ENCODE results near the gene NR2E1.

The NR2E1 gene

DNA sequence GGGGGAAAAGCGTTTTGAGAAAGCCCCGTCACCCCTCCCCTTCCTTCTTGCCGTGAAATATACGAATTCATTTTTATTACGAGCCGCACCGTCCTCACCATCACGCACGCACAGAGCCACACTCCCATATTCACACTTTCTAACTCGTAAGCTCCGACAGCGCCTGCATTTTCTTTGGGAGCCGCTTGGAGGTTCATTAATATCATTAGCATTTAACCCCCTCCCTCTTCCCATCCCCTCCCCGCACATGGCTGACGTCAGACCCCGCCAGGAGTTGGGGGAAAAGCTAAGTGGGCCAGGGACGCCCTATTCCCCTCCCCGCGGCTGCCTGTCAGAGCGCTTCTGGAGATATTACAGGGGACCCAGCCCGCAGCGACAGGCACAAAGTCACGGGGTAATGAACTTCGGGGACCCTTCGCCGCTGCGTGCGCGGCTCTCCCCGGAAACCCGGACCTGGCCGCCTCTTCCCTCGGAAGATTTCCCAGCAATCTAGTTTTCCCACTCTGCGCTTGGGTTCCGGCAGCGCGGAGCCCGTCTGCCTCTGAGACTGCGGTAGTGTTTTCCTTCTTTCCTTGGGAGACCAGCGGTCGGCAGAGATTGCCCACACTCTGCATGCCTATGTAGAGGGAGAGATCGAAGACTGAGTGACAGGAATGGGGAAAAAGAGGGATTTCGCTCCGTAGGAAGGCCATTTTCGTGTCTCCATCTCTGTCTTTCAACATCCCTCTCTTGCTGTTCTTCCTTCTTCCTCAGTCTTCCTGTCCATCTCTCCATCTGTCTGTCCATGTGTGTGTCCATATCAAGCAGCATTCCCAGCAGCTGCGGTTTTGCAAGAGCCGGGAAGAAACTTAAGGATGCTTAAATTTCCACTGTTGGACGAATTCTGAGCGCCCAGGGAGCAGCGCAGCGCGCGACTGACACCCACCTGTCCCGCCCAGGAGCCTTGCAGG, at the start of gene NR2E1:
Gene NR2E1 (plus strand): TSS at position 309 of the 950 bp plus-strand sequence. CDS start 744 bp downstream, outside the sequence.
- Histone ChIP-seq H3K4me3 (ENCODE audit: low read length) (peak within 1 kb of the TSS; percentile 21), H3K9ac (ENCODE audit: low read length) (no peak within 1 kb of the TSS), H3K27ac (ENCODE audit: low read length) (no peak within 1 kb of the TSS), H3K9me3 (ENCODE audit: control insufficient read depth, low read depth, low read length) (no peaks in the 10 kb centered on the region), H3K27me3 (ENCODE audit: control insufficient read depth, insufficient read depth, low read length) (peaks cover 100% of the 10 kb centered on the region), H3K4me1 (ENCODE audit: control insufficient read depth, low read depth, low read length) (peaks cover 40% of the 10 kb centered on the region), H3K36me3 (ENCODE audit: control insufficient read depth, low read depth, low read length) (no peaks in the 10 kb centered on the region)

GRCh38 chr6:108116546-108117426, 49.0 kb upstream of the NR2E1 start:
- Histone ChIP-seq H3K36me3 (ENCODE audit: control insufficient read depth, low read depth, low read length) (no peaks in the 10 kb centered on the region), H3K9me3 (ENCODE audit: control insufficient read depth, low read depth, low read length) (no peaks in the 10 kb centered on the region), H3K4me3 (ENCODE audit: low read length) (peak overlapping the region; percentile 49), H3K27me3 (ENCODE audit: control insufficient read depth, insufficient read depth, low read length) (peaks cover 100% of the 10 kb centered on the region), H3K9ac (ENCODE audit: low read length) (no peak overlapping the region), H3K27ac (ENCODE audit: low read length) (no peak overlapping the region), H3K4me1 (ENCODE audit: control insufficient read depth, low read depth, low read length) (peaks cover 19% of the 10 kb centered on the region)

DNA sequence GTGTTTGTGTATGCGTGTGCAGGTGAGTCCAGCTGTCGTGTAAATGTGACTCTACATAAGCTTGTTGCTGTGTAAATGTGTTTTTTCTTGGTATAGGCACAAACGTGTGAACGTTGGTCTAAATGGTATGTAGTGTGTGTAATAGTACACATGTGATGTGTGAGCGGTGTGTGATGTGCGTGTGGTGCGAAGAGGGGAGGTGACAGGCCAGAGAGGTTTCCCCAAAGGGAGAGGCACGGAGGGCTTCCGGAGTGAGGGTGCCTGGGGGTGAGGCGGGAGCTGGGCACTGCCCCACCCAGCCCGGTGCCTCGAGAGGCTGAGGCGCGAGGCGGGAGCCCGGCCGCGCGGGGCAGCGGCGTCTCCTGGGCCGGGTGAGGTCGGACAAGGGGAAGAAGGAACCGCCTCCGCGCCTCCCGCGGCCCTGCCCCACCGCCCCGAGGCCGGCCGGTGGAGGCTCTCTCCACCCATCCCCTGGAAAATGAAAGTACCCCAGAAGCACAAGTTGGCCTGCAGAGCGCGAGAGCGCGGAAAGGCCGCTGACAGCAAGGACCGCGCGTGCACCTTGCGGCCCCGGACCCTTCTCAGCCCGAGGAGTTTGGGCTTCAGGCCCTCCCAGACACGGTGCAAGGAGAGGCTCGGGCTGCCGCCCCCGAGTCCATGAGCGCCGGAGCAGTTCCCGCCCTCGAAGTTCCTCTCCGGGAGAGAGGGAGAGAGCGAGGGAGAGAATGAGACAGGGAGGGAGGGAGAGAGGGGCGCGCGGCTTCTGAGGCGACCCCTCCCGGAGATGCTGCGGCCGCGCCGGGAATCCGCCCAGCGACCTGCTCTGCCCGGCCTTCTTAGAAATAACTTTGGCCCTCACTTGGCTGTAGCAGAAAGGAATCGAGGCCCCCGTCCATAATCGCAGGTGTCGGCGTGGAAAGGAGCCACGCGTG, 48.1 kb upstream of the NR2E1 start:
- Histone ChIP-seq H3K36me3 (ENCODE audit: control insufficient read depth, low read depth, low read length) (no peaks in the 10 kb centered on the region), H3K27me3 (ENCODE audit: control insufficient read depth, insufficient read depth, low read length) (peaks cover 100% of the 10 kb centered on the region), H3K9me3 (ENCODE audit: control insufficient read depth, low read depth, low read length) (no peaks in the 10 kb centered on the region), H3K4me1 (ENCODE audit: control insufficient read depth, low read depth, low read length) (peaks cover 19% of the 10 kb centered on the region), H3K4me3 (ENCODE audit: low read length) (peak overlapping the region; percentile 49), H3K9ac (ENCODE audit: low read length) (no peak overlapping the region), H3K27ac (ENCODE audit: low read length) (no peak overlapping the region)

- no peak overlapping the region for H3K9ac ChIP-seq (ENCODE audit: low read length)
- no peaks in the 10 kb centered on the region for H3K36me3 ChIP-seq (ENCODE audit: control insufficient read depth, low read depth, low read length)
- no peak overlapping the region for H3K27ac ChIP-seq (ENCODE audit: low read length)
- H3K9me3 ChIP-seq (ENCODE audit: control insufficient read depth, low read depth, low read length), result no peaks in the 10 kb centered on the region
- H3K4me3 ChIP-seq (ENCODE audit: low read length), result peak overlapping the region; percentile 49
- peaks cover 17% of the 10 kb centered on the region for H3K4me1 ChIP-seq (ENCODE audit: control insufficient read depth, low read depth, low read length)
- H3K27me3 ChIP-seq (ENCODE audit: control insufficient read depth, insufficient read depth, low read length), result peaks cover 100% of the 10 kb centered on the region
Measured at GRCh38 chr6:108118359-108118724, 47.5 kb upstream of the NR2E1 start.

DNA sequence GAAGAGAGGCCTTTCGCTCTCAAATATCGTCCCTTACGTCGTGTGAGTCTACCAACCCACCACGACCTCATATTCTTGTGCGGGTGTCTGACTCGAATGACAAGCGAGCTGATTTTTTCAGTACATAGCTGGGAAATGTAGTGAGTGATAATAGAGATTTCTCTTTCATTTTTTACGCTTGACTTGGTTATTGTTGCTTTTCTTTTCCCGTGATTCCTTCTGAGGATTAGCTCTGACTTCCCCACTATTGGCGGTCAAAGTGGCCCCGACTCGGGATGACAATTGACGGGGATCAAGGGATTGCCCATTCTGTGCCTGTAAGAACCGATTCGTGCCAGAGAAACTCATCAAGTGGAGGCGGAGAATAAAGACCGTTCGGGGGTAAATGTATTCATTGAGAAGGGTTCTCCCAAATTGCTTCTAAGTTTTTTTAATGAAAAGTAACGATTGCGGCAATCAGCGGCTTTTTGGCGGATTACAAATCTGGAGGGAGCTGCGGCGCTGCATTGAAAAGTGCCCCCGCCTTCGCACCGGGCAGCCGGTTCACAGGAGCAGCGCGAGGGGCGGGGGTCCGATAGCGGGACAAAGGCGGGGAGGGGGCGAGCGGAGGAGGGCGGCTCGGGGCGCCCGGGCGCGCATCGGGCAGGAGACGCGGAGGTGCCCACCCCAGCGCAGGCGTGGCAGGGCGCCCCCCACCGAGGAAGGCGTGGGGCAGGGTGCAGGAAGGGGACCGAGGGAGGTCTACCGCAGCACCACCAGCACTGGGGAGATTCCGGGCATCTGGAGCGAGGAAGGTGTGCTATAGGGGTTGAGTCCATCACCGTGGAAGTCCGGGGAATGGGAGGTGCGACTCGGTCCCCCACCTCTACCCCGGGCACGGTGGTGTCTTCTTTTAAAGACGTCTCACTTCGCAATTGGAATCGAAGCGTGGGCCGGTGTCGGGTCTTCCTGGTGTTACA, 46.7 kb upstream of the NR2E1 start:
- Histone ChIP-seq H3K27me3 (ENCODE audit: control insufficient read depth, insufficient read depth, low read length) (peaks cover 100% of the 10 kb centered on the region), H3K27ac (ENCODE audit: low read length) (no peak overlapping the region), H3K36me3 (ENCODE audit: control insufficient read depth, low read depth, low read length) (no peaks in the 10 kb centered on the region), H3K4me1 (ENCODE audit: control insufficient read depth, low read depth, low read length) (peaks cover 13% of the 10 kb centered on the region), H3K4me3 (ENCODE audit: low read length) (peak overlapping the region; percentile 39), H3K9me3 (ENCODE audit: control insufficient read depth, low read depth, low read length) (no peaks in the 10 kb centered on the region), H3K9ac (ENCODE audit: low read length) (no peak overlapping the region)

DNA sequence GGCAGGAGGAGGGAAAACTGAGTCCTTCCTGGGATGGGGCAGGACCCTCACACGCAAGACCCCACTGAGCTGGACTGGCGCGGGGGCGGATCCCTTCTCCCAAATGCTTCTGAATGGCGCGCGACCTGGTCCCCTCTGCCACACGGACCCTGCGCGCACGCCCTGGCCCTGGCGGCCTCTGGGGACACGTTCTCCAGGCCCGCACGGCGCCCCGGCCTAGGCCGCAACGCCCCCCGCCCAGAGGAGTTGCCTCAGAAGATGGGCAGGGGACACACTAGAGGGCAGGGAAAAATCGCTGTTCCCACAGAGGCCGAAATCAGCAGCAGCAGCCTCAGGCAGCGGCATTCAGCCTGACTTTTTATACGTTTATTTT, 46.1 kb upstream of the NR2E1 start:
- H3K27me3 ChIP-seq (ENCODE audit: control insufficient read depth, insufficient read depth, low read length), result peaks cover 100% of the 10 kb centered on the region
- H3K9me3 ChIP-seq (ENCODE audit: control insufficient read depth, low read depth, low read length), result no peaks in the 10 kb centered on the region

DNA sequence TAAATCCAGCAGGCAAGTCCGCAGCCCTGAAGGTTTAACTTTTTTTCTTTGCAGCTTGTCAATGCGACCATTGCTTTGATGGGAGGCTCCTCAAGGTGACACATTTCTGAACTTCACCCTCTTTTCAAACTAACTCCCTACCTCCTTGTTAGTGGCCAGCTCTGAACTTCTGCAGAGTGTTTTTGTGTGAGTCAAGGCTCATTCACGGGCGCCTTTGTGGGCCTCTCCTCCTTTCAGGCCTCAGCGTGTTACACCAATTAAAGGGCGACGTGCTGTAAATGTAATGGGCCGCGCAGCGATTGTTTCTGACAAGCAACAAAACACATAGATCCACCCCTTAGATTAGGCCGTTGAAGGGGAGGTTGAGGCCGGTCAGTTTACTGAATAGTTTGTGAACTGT, 45.5 kb upstream of the NR2E1 start:
- Histone ChIP-seq H3K36me3 (ENCODE audit: control insufficient read depth, low read depth, low read length) (no peaks in the 10 kb centered on the region), H3K9ac (ENCODE audit: low read length) (no peak overlapping the region), H3K27ac (ENCODE audit: low read length) (no peak overlapping the region), H3K9me3 (ENCODE audit: control insufficient read depth, low read depth, low read length) (no peaks in the 10 kb centered on the region), H3K4me1 (ENCODE audit: control insufficient read depth, low read depth, low read length) (peaks cover 16% of the 10 kb centered on the region), H3K4me3 (ENCODE audit: low read length) (no peak overlapping the region), H3K27me3 (ENCODE audit: control insufficient read depth, insufficient read depth, low read length) (peaks cover 100% of the 10 kb centered on the region)

More for the DNA sequence above, 46.1 kb upstream of the NR2E1 start:
- no peak overlapping the region for H3K9ac ChIP-seq (ENCODE audit: low read length)
- H3K27ac ChIP-seq (ENCODE audit: low read length), result no peak overlapping the region
- peak overlapping the region; percentile 39 for H3K4me3 ChIP-seq (ENCODE audit: low read length)
- H3K36me3 ChIP-seq (ENCODE audit: control insufficient read depth, low read depth, low read length), result no peaks in the 10 kb centered on the region
- H3K4me1 ChIP-seq (ENCODE audit: control insufficient read depth, low read depth, low read length), result peaks cover 16% of the 10 kb centered on the region

- peaks cover 100% of the 10 kb centered on the region for H3K27me3 ChIP-seq (ENCODE audit: control insufficient read depth, insufficient read depth, low read length)
- no peaks in the 10 kb centered on the region for H3K36me3 ChIP-seq (ENCODE audit: control insufficient read depth, low read depth, low read length)
- peaks cover 16% of the 10 kb centered on the region for H3K4me1 ChIP-seq (ENCODE audit: control insufficient read depth, low read depth, low read length)
- no peak overlapping the region for H3K9ac ChIP-seq (ENCODE audit: low read length)
- no peak overlapping the region for H3K4me3 ChIP-seq (ENCODE audit: low read length)
- H3K27ac ChIP-seq (ENCODE audit: low read length), result no peak overlapping the region
- no peaks in the 10 kb centered on the region for H3K9me3 ChIP-seq (ENCODE audit: control insufficient read depth, low read depth, low read length)
Measured at GRCh38 chr6:108121612-108122011, 44.2 kb upstream of the NR2E1 start.

DNA sequence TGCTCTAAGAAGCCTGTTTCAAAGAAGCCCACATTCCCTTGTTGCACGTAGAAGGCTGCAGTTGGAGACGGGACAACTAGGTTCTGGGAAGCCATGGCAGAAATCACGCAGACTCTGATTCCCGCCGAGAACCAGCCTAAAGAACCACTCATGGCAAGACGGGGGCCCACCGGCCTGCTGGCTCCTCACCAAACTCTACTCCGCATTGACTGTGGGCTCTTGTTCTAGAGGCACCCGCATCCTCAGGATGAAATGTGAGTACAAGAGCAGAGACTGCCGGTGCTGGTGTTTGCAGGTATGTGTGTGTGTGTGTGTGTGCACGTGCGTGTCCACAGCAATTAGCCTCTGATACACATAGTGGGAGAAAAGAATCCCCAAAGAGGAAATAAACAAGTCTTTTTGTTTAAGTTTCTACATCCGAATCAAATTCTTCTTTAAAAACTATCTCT, 42.3 kb upstream of the NR2E1 start:
- Histone ChIP-seq H3K36me3 (ENCODE audit: control insufficient read depth, low read depth, low read length) (no peaks in the 10 kb centered on the region), H3K4me1 (ENCODE audit: control insufficient read depth, low read depth, low read length) (peaks cover 16% of the 10 kb centered on the region), H3K27me3 (ENCODE audit: control insufficient read depth, insufficient read depth, low read length) (peaks cover 99% of the 10 kb centered on the region), H3K4me3 (ENCODE audit: low read length) (no peak overlapping the region), H3K9me3 (ENCODE audit: control insufficient read depth, low read depth, low read length) (no peaks in the 10 kb centered on the region), H3K27ac (ENCODE audit: low read length) (no peak overlapping the region), H3K9ac (ENCODE audit: low read length) (no peak overlapping the region)

DNA sequence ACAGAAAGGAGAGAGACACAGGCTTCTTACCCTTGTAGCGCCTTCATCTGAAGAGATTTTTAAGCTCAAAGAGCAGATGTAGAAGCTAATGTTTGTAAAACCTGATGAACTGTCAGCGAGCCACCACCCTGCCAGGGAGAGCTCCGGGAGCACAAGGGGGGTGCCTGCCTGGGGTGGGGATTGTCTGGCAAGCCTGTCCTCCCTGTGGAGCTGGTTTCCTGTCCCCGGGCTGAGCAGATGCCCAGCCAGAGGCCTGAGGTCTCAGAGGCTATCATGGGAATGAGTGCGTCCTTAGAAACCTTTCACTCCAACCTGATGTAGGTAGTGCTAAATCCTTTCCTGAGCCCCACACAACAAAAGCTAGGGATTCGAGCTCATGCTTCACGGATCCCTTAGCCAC, 41.9 kb upstream of the NR2E1 start:
- H3K27me3 ChIP-seq (ENCODE audit: control insufficient read depth, insufficient read depth, low read length), result peaks cover 99% of the 10 kb centered on the region
- no peak overlapping the region for H3K27ac ChIP-seq (ENCODE audit: low read length)
- no peaks in the 10 kb centered on the region for H3K9me3 ChIP-seq (ENCODE audit: control insufficient read depth, low read depth, low read length)
- peaks cover 13% of the 10 kb centered on the region for H3K4me1 ChIP-seq (ENCODE audit: control insufficient read depth, low read depth, low read length)
- no peaks in the 10 kb centered on the region for H3K36me3 ChIP-seq (ENCODE audit: control insufficient read depth, low read depth, low read length)
- no peak overlapping the region for H3K9ac ChIP-seq (ENCODE audit: low read length)
- H3K4me3 ChIP-seq (ENCODE audit: low read length), result no peak overlapping the region
